Subcutaneous adipose tissue (tissue), 4 donors: Measurements from ENCODE around the gene IQGAP1. TPM values are rescaled to one million over a fixed set of nuclear protein-coding genes. Genes with fewer than 3 reads are reported as not detected.

Source experiments
- CTCF ChIP-seq: fragments of 450-650 bp; IDR thresholded peaks from one replicate; pipeline ENCODE4 v1.5.1; 2016; ENCODE audit warnings: low read depth, mild to moderate bottlenecking, control low read depth, antibody characterized with exemption, moderate library complexity
- total RNA-seq, 4 donors: library from RNA; depleted of rRNA; stranded (reverse); fragments of >200 nt; gene quantifications; one replicate each; pipeline ENCODE4 v1.1.0, GENCODE V29; 2016

IQGAP1 gene
- total RNA-seq, 4 donors from 2014 or later, result 279 to 493 (median 310) TPM

- TF ChIP-seq CTCF, result no peak
These were observed 91.6 kb downstream of the IQGAP1 start for GRCh38 chr15:90479656-90480055.

GRCh38 chr15:90481023-90481422, 93.0 kb downstream of the IQGAP1 start:
- no peak for TF ChIP-seq CTCF

DNA sequence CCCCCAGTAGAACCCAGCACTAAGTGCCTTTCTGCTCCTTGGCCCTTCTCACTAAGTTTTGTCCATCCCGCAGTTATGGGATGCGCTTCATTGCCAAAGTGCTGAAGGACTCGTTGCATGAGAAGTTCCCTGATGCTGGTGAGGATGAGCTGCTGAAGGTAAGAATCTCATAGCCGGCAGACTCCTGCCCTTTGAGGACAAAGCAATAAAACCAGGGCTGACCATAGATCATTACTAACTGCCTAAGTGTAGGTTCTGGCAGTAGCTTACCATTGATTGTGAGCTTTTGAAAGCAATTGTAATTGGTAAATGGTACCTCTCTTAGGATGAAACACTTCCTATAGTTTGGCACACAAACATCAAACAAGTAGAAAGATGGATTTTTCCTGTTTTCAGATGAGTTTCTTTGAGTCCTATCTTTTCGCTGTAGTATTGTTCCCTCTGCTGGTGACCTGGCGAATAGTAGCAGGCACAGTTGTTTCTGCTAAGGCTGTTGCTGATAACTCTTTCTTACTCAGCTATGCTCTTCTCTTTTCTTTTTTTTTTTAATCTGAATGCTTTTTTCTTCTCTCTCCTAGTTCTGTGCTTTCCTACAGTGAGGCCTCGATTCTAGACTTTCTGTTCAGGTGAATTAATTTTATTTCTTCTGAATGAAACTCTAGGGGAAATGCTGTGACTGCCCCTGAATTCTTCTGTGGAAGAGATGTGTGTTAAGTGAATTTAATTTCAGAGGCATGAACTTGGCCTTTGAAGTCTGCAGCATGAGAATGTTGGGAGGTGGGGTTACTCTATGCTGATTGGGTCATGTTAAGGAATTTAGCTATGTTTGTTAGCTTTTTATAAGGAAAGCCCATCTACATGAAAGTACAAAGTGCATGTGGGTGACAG, 94.3 kb downstream of the IQGAP1 start:
- TF ChIP-seq CTCF, result no peak

GRCh38 chr15:90483012-90483307, 94.9 kb downstream of the IQGAP1 start:
- TF ChIP-seq CTCF, result no peak

GRCh38 chr15:90483637-90484036, 95.6 kb downstream of the IQGAP1 start:
- TF ChIP-seq CTCF, result no peak

GRCh38 chr15:90487186-90487585, 99.1 kb downstream of the IQGAP1 start:
- TF ChIP-seq CTCF, result no peak

- no peak for TF ChIP-seq CTCF
These were observed 101.5 kb downstream of the IQGAP1 start for GRCh38 chr15:90489514-90489913.
